ENCODE data around the gene PPP2R5E. TPM values are rescaled to one million over a fixed set of nuclear protein-coding genes. Genes with fewer than 3 reads are reported as not detected.

The PPP2R5E gene
- total RNA-seq, 1 experiment from 2014 or later, result 47.2 TPM

GRCh38 chr14:63533474-63533873 is 9.7 kb downstream of the PPP2R5E start:
- DNase-seq (ENCODE audit: low read depth, low spot score), result no peak
- TF ChIP-seq TCF7L2 (IDR thresholded peaks at IDR 0.05; ENCODE audit: low read depth, low read length), result no peak
- no peak for TF ChIP-seq REST (IDR thresholded peaks at IDR 0.05; ENCODE audit: insufficient read depth in 1 of 2, low read depth in 2 of 2, low read length in 1 of 2)
- TF ChIP-seq CTCF (IDR thresholded peaks at IDR 0.05), result no peak
- TF ChIP-seq POLR2AphosphoS5 (IDR thresholded peaks at IDR 0.05; ENCODE audit: low read depth, low read length), result no peak
- TF ChIP-seq SIN3A (IDR thresholded peaks at IDR 0.05; ENCODE audit: borderline replicate concordance, insufficient read depth, low read depth, low read length), result no peak
- ChIA-PET CTCF (no interaction called here), POLR2A (no interaction called here)
- H3K9me3 ChIP-seq (ENCODE audit: control insufficient read depth, insufficient read depth, low read depth, low read length), result no peaks in the 10 kb centered on the region
- intact Hi-C loops (cut with micrococcal nuclease; ENCODE audit: unreplicated experiment), result no loop called here
- no peak for ATAC-seq
- in situ Hi-C loops (cut with HindIII; ENCODE audit: low pct_unique_long_range_greater_than_20kb, low sequenced_read_pairs), result no loop called here
- no TSS peak for BruUV-seq (replicated peaks)
- H3K36me3 ChIP-seq (ENCODE audit: control insufficient read depth, insufficient read depth, low read length), result peaks cover 15% of the 10 kb centered on the region
- H3K27ac ChIP-seq (ENCODE audit: low read length), result no peak overlapping the region
- no peaks in the 10 kb centered on the region for H3K4me1 ChIP-seq (ENCODE audit: control insufficient read depth, insufficient read depth, low read length)
- no peak overlapping the region for H3K4me3 ChIP-seq (ENCODE audit: low read depth in 2 of 2, low read length in 2 of 2)
- H3K27me3 ChIP-seq (ENCODE audit: control insufficient read depth, insufficient read depth, low read length), result no peaks in the 10 kb centered on the region

GRCh38 chr14:63524537-63525155 is 18.5 kb downstream of the PPP2R5E start:
- ATAC-seq (no peak), DNase-seq (ENCODE audit: low read depth, low spot score) (no peak)
- H3K36me3 ChIP-seq (ENCODE audit: control insufficient read depth, insufficient read depth, low read length), result no peaks in the 10 kb centered on the region
- TF ChIP-seq CTCF (IDR thresholded peaks at IDR 0.05) (no peak), SIN3A (IDR thresholded peaks at IDR 0.05; ENCODE audit: borderline replicate concordance, insufficient read depth, low read depth, low read length) (no peak), REST (IDR thresholded peaks at IDR 0.05; ENCODE audit: insufficient read depth in 1 of 2, low read depth in 2 of 2, low read length in 1 of 2) (no peak), POLR2AphosphoS5 (IDR thresholded peaks at IDR 0.05; ENCODE audit: low read depth, low read length) (no peak), TCF7L2 (IDR thresholded peaks at IDR 0.05; ENCODE audit: low read depth, low read length) (no peak)
- H3K9me3 ChIP-seq (ENCODE audit: control insufficient read depth, insufficient read depth, low read depth, low read length), result no peaks in the 10 kb centered on the region
- no peak overlapping the region for H3K27ac ChIP-seq (ENCODE audit: low read length)
- no peak overlapping the region for H3K4me3 ChIP-seq (ENCODE audit: low read depth in 2 of 2, low read length in 2 of 2)
- no TSS peak for BruUV-seq (replicated peaks)
- in situ Hi-C loops (cut with HindIII; ENCODE audit: low pct_unique_long_range_greater_than_20kb, low sequenced_read_pairs), result no loop called here
- intact Hi-C loops (cut with micrococcal nuclease; ENCODE audit: unreplicated experiment), result no loop called here
- H3K4me1 ChIP-seq (ENCODE audit: control insufficient read depth, insufficient read depth, low read length), result no peaks in the 10 kb centered on the region
- CTCF ChIA-PET, result no interaction called here
- POLR2A ChIA-PET, result no interaction called here
- no peaks in the 10 kb centered on the region for H3K27me3 ChIP-seq (ENCODE audit: control insufficient read depth, insufficient read depth, low read length)
